OCI-LY1 (cell line): Measurements from ENCODE around the gene GCKR.

Source experiments
- H2AFZ ChIP-seq: fragments of 200-600 bp; sonication (generic), shearing (Covaris generic); 2 replicates; pipeline ENCODE4 v1.6.0; 2014; ENCODE audit warnings: antibody characterized with exemption, mild to moderate bottlenecking, low read length
- H3F3A ChIP-seq: fragments of 200-600 bp; sonication (generic), shearing (Covaris generic); 2 replicates; pipeline ENCODE4 v1.6.0; 2014; ENCODE audit warnings: mild to moderate bottlenecking, antibody characterized with exemption, low read length, moderate library complexity; ENCODE audit not compliant: insufficient read depth
- H3K27ac ChIP-seq: fragments of 200-600 bp; sonication (generic); 2 replicates; pipeline ENCODE4 v1.5.1; 2014; ENCODE audit warnings: low read length, mixed run types, mild to moderate bottlenecking, low read depth; ENCODE audit not compliant: poor library complexity, severe bottlenecking
- H3K27me3 ChIP-seq: fragments of 200-600 bp; sonication (generic); 2 replicates; pipeline ENCODE4 v1.6.0; 2014; ENCODE audit warnings: antibody characterized with exemption, mild to moderate bottlenecking, low read length, moderate library complexity; ENCODE audit not compliant: insufficient read depth
- H3K36me3 ChIP-seq: fragments of 200-600 bp; sonication (generic); 2 replicates; pipeline ENCODE4 v1.6.1; 2014; ENCODE audit warnings: mild to moderate bottlenecking, antibody characterized with exemption, low read length, moderate library complexity, mixed read lengths; ENCODE audit not compliant: insufficient read depth
- H3K4me1 ChIP-seq: fragments of 200-600 bp; sonication (generic); 2 replicates; pipeline ENCODE4 v1.5.1; 2014; ENCODE audit warnings: mild to moderate bottlenecking, low read length, moderate library complexity; ENCODE audit not compliant: insufficient read depth, severe bottlenecking
- H3K4me2 ChIP-seq: fragments of 200-600 bp; sonication (generic), shearing (Covaris generic); 2 replicates; pipeline ENCODE4 v1.6.1; 2014; ENCODE audit warnings: low read length
- H3K4me3 ChIP-seq: fragments of 200-600 bp; sonication (generic); 2 replicates; pipeline ENCODE4 v1.5.1; 2014; ENCODE audit warnings: low read length, low read depth, mild to moderate bottlenecking, mixed read lengths; ENCODE audit not compliant: poor library complexity, severe bottlenecking
- H3K79me2 ChIP-seq: fragments of 200-600 bp; shearing (Covaris generic); 2 replicates; pipeline ENCODE4 v1.6.1; 2016; ENCODE audit warnings: mixed run types, low read length, mixed read lengths; ENCODE audit not compliant: insufficient read depth
- H3K9ac ChIP-seq: fragments of 200-600 bp; sonication (generic), shearing (Covaris generic); 2 replicates; pipeline ENCODE4 v1.6.1; 2014; ENCODE audit warnings: mild to moderate bottlenecking, low read length, mixed read lengths
- H3K9me2 ChIP-seq: fragments of 200-600 bp; sonication (generic), shearing (Covaris generic); 2 replicates; pipeline ENCODE4 v1.6.1; 2014; ENCODE audit warnings: low read depth, mild to moderate bottlenecking, low read length, mixed read lengths
- H3K9me3 ChIP-seq: fragments of 200-600 bp; shearing (Covaris generic); 2 replicates; pipeline ENCODE4 v1.6.1; 2014; ENCODE audit warnings: low read length, mixed read lengths
- H4K20me1 ChIP-seq: fragments of 200-600 bp; sonication (generic), shearing (Covaris generic); 2 replicates; pipeline ENCODE4 v1.6.0; 2016; ENCODE audit warnings: mild to moderate bottlenecking, low read length; ENCODE audit not compliant: insufficient read depth
- EZH2 ChIP-seq: fragments of 200-600 bp; sonication (generic), shearing (Covaris generic); IDR thresholded peaks from 2 replicates; pipeline ENCODE4 v1.8.0; 2017; ENCODE audit warnings: borderline replicate concordance, mixed run types, mild to moderate bottlenecking, antibody characterized with exemption, low read length, moderate library complexity, mixed read lengths
- TF ChIP-seq, protein P1 (sequence below): fragments of 200-600 bp; sonication (generic), shearing (Covaris generic); IDR thresholded peaks from 2 replicates; pipeline ENCODE4 v1.5.1; 2017; ENCODE audit warnings: mild to moderate bottlenecking, antibody characterized with exemption, low read length, moderate library complexity, mixed read lengths

Gene GCKR

DNA sequence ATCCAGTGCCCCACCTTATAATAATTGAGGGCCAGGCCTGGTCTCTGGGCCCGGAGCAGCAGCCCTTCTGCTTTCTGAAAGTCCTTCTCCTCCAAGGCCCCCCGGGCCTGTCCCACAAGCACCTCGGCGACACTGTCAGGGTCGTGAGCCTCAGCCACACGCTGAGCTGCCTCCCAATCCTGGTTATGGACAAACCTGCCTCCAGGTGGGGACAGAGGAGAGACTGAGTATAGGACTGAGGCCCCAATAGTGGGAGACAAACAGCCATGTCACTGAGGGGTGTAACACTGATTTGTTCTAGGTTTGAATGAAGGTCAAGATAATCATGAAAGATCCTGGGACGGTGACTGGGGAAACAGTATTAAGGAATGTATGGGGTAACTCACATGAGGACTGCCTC is 42.7 kb upstream of the GCKR start:
- no peak overlapping the region for H3K9ac ChIP-seq
- H3K4me1 ChIP-seq: no peaks in the 10 kb centered on the region
- H3K9me3 ChIP-seq: no peaks in the 10 kb centered on the region
- H3K27ac ChIP-seq: no peak overlapping the region
- no peaks in the 10 kb centered on the region for H3F3A ChIP-seq
- H2AFZ ChIP-seq: no peak overlapping the region
- H3K36me3 ChIP-seq: peaks cover 14% of the 10 kb centered on the region; the same call in 1 of the 2 replicates
- H3K4me2 ChIP-seq: no peak overlapping the region
- H3K79me2 ChIP-seq: no peaks in the 10 kb centered on the region
- no peak for TF ChIP-seq EZH2
- TF ChIP-seq, protein P1, sequence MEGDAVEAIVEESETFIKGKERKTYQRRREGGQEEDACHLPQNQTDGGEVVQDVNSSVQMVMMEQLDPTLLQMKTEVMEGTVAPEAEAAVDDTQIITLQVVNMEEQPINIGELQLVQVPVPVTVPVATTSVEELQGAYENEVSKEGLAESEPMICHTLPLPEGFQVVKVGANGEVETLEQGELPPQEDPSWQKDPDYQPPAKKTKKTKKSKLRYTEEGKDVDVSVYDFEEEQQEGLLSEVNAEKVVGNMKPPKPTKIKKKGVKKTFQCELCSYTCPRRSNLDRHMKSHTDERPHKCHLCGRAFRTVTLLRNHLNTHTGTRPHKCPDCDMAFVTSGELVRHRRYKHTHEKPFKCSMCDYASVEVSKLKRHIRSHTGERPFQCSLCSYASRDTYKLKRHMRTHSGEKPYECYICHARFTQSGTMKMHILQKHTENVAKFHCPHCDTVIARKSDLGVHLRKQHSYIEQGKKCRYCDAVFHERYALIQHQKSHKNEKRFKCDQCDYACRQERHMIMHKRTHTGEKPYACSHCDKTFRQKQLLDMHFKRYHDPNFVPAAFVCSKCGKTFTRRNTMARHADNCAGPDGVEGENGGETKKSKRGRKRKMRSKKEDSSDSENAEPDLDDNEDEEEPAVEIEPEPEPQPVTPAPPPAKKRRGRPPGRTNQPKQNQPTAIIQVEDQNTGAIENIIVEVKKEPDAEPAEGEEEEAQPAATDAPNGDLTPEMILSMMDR: no peak
- H3K27me3 ChIP-seq: no peaks in the 10 kb centered on the region
- no peaks in the 10 kb centered on the region for H4K20me1 ChIP-seq
- H3K4me3 ChIP-seq: no peak overlapping the region
- H3K9me2 ChIP-seq: no peaks in the 10 kb centered on the region

DNA sequence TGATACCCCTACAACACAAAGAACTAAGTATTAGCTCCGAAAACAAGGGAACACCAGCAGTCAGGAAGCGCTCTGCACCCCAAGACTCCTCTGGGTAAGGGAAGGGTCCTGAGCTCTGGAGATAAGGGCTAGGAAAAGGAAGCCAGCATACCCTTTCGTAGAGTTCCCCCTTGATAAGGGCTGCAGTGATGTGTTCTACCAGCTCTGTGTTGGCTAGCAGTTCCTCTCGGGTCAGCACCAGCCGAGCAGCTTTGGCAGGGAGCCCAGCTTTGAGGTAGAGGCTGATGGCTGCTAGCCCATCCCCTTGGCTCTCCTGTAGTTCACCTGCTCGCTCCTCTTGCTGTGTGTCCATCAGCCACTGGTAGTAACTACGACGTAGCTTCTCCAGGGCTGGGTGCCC is 35.5 kb upstream of the GCKR start:
- Histone ChIP-seq H3K9me3 (no peaks in the 10 kb centered on the region), H3K79me2 (no peaks in the 10 kb centered on the region), H3K9ac (no peak overlapping the region), H4K20me1 (no peaks in the 10 kb centered on the region), H3K9me2 (no peaks in the 10 kb centered on the region), H2AFZ (no peak overlapping the region), H3F3A (no peaks in the 10 kb centered on the region), H3K4me2 (no peak overlapping the region), H3K27me3 (no peaks in the 10 kb centered on the region), H3K27ac (no peak overlapping the region), H3K4me3 (no peak overlapping the region), H3K36me3 (no peaks in the 10 kb centered on the region), H3K4me1 (no peaks in the 10 kb centered on the region)
- TF ChIP-seq, protein P1: no peak

DNA sequence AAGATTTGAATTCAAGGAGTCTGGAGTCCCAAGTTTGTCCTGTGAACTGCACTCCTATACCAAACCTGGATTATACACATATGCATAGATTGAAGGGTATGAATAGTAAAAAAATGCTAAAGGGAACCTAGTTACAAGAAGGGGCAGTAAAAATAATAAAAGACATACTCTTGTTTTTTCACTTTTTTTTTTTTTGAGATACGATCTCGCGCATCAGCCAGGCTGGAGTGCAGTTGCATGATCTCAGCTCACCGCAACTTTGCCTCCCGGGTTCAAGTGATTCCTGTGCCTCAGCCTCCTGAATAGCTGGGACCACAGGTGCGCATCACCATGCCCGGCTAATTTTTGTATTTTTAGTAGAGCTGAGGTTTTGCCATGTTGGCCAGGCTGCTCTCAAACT is 32.2 kb upstream of the GCKR start:
- Histone ChIP-seq H3K79me2 (no peaks in the 10 kb centered on the region), H3K4me3 (no peak overlapping the region), H3K36me3 (no peaks in the 10 kb centered on the region)

More for the DNA sequence above, 32.2 kb upstream of the GCKR start:
- H2AFZ ChIP-seq: no peak overlapping the region
- no peaks in the 10 kb centered on the region for H3K9me3 ChIP-seq
- no peaks in the 10 kb centered on the region for H4K20me1 ChIP-seq
- no peak overlapping the region for H3K9ac ChIP-seq
- H3K4me2 ChIP-seq: no peak overlapping the region
- H3K4me1 ChIP-seq: no peaks in the 10 kb centered on the region
- H3K27ac ChIP-seq: no peak overlapping the region
- TF ChIP-seq, protein P1: no peak
- TF ChIP-seq EZH2: no peak
- H3K27me3 ChIP-seq: no peaks in the 10 kb centered on the region
- H3F3A ChIP-seq: no peaks in the 10 kb centered on the region
- no peaks in the 10 kb centered on the region for H3K9me2 ChIP-seq
